GM18861 (cell line): Measurements from ENCODE around the gene FREM2.

ENCODE experiments used
- ATAC-seq: cut with Tn5 transposase; IDR thresholded peaks from one replicate; pipeline ENCODE4 v1.9.1; 2021; ENCODE audit not compliant: unreplicated experiment

FREM2 gene

DNA sequence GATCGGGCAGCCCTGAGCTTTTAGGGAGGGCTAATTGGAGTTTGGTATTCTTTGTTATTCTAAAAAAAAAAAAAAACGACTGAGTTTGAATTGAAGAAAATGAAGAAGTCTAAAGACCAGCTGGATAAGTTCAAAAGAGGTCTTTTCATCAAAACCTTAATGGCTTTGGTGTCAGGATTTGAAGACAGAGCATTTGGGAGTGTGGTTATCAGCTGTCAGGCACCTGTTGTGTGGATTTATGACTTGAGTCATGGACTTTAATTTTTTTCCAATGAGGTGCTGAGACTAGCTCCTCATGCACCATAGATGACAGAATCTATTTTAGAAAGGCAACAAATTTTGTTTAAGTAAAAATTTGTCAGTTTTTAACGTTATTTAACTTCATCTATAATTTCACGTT is 72.5 kb downstream of the FREM2 start:
- no peak for ATAC-seq

GRCh38 chr13:38763446-38764381 is 76.8 kb downstream of the FREM2 start:
- no peak for ATAC-seq

GRCh38 chr13:38766799-38767198 is 79.9 kb downstream of the FREM2 start:
- no peak for ATAC-seq

- ATAC-seq, result no peak
Observed at GRCh38 chr13:38767506-38768265, 80.8 kb downstream of the FREM2 start.

DNA sequence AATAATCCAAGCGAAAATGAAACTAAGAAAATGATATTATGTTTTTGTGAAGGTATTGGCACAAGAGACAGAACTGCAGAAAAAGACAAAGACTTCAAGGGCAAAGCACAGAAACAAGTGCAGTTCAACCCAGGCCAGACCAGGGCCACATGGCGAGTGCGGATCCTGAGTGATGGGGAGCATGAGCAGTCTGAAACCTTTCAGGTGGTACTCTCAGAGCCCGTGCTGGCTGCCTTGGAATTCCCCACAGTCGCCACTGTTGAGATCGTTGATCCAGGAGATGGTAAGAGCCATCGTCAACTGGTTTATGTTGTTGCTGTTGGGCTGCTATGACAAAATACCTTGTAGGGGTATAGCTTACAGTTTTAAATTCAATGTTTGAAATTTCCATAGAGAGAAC is 82.6 kb downstream of the FREM2 start:
- ATAC-seq, result no peak

DNA sequence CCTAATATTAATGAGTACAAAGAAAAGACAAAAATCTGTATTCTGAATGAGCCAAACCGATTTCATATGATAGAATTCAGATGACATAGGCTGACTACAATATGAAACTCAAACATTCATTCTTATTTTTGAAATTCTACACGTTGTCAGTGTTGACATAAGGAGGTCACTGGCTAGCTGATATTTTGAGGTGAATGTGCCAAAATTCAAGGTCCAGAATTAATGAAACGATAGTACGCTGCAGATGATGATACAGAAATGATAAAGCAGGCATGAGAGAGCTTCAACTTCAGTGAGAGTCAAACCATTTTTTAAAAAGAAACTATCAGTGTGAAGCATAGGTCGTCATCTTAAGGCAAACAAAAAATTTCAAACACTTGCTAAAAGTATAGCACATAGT is 88.2 kb downstream of the FREM2 start:
- no peak for ATAC-seq

GRCh38 chr13:38777347-38778119 is 90.7 kb downstream of the FREM2 start:
- ATAC-seq, result no peak

- ATAC-seq, result no peak
Observed at GRCh38 chr13:38781539-38781938, 94.7 kb downstream of the FREM2 start.

GRCh38 chr13:38784036-38784880 is 97.4 kb downstream of the FREM2 start:
- ATAC-seq, result no peak

DNA sequence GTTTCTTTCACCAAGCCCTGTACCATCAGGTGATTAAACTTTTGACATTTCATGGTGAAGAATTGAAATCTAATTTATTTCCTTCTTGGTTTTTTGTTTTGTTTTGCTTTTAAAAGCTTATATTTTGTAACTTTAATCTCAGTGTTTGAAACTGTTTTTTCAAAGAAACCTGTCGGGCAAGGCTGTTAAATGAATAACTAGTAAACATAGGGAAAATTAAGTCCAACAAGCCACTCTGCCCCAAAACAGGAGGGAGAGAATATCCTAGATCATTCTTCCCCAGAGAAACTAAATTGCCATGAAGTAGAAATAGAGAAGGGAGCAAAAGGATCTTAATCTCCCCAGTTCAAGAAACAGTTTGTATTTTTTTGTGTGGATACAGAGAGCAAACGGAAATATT is 98.2 kb downstream of the FREM2 start:
- ATAC-seq, result no peak

DNA sequence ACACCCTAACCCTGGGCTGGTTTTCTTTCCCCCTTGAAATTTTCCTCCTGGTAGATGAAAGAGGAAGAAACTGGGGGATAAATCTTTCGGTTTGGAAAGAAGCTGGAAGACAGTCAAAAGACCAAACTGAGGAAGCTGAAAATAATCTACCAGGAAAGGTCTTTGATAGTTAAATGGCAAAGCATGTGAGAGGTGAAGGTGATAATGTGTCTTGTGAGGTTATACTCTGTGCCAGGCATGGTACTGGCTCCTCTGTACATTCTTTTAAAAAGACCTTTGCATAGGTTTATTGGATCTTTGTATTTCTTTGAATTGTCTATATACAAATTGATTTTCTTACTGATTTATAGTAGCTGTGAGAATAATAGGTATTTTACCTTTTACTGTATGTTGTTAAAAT is 98.6 kb downstream of the FREM2 start:
- ATAC-seq, result no peak

DNA sequence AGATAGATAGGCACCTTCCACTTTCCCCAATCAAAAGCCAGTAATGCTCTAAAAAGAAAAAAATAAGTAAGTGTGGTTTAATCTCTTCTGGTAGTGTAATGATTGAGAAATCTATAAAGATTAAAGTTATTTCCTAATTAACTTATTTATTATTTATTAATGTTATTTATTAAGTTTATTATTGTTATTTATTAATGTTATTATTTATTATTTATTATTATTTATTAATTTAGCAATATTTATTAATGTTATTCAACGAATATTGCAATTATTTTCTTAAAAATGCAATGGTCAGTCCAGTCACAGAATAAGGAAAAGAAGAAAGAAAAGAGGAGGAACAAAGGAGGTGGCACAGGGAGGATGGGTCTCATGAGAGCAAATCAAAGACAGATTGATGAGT is 100.7 kb downstream of the FREM2 start:
- no peak for ATAC-seq

DNA sequence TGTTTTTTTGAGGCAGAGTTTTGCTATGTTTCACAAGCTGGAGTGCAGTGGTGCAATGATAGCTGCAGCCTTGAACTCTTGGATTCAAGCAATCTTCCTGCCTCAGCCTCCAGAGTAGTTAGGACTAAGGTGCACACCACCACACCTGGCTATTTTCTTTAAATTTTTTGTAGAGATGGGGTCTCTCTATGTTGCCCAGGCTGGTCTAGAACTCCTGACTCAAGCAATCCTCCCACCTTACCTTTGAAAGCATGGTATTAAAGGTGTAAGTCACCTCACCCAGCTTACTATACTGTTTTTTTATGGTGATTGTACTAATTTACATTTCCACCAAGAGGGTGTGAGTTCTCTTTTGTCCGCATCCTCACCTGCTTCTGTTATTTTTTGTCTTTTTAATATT is 110.0 kb downstream of the FREM2 start:
- ATAC-seq, result no peak

DNA sequence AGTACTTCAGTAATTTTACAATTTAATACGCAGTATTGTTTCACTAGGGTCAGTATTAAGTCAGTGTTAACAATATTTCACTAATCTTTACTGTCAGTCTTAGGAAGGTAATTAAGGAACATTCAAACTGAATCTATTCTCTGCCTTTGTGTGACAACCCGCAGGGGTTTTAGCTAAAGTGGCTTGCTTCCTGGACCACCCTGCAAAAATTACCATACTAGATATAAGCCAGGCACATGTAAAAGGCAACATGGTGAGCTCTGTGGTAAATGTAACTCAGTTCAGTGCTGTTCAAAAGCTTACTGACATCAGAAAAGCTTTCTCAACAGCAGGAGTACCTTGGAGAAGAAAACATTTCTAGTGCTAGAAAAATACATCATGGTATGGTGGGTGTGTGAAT is 116.7 kb downstream of the FREM2 start:
- no peak for ATAC-seq

- ATAC-seq, result no peak
Observed at GRCh38 chr13:38804061-38804460, 117.2 kb downstream of the FREM2 start.

DNA sequence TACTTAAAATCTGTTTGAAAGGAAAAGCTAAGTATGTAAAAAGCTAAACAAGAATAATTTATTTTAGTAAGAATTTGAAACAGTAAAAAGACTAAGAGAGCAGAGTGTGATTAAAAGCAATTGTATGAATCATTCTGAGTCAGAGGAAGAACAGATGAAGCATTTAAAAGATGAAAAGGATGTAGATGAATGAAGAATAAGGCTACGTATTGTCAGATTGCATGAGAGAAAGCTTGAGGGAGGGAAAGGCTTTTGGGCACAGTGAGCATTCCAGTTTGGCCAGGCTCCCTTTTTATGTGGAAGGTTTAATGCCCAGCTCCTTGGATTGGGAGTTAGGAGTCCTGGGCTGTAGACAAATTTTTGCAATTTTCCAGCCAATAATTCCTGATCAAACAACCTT is 117.7 kb downstream of the FREM2 start:
- ATAC-seq, result no peak

DNA sequence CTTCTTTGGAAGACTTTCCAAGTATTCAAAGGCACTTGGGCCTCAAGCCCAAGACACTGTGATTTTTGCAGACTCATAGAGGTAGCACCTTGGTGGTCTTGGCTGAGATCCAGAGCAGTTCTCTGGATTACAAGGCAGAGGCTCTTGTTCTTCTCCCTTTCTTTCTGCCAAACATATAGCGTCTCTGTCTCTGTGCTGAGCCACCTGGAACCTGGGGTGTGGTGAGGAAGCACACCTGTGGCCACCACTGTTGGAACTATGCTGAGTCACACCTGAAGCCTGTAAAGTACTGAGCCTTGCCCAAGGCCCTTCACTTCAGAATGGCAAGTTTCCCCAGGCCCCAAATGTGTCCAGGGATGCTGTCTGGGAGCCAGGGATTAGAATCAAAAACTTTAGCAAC is 127.5 kb downstream of the FREM2 start:
- ATAC-seq, result no peak

GRCh38 chr13:38819053-38819452 is 132.2 kb downstream of the FREM2 start:
- ATAC-seq, result no peak

DNA sequence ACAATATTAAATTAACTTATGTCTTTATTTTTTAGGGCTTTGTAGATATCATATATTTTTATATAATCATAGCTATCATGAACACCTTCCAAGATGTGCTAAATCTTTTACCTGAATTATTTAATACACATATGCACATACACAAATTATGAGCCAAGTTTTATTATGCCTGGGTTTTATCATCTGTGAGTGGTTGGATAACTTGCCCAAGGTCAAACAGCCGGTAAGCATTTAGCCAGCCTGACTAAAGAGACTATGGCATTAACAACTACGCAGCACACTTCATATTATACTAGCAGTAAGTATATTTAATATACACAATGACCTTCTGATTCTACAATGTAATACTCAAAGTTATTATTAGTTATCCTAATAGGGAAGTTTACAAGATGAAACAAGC is 132.7 kb downstream of the FREM2 start:
- ATAC-seq, result no peak

- ATAC-seq, result no peak
Observed at GRCh38 chr13:38821770-38822551, 135.1 kb downstream of the FREM2 start.
